Lower leg skin (tissue), 4 donors: ENCODE results near the gene HEPN1. TPM values are rescaled to one million over a fixed set of nuclear protein-coding genes. Genes with fewer than 3 reads are reported as not detected.
A peak's percentile ranks its signal among the peaks of the same experiment; 100 is the strongest.

Source experiments
- DNase-seq, 2 donors: peaks; one replicate each; pipeline ENCODE4 v3.0.0-alpha.2; 2019; ENCODE audit warnings: low spot score in 2 of 2
- H3K4me3 ChIP-seq: fragments of 200-600 bp; sonication (generic); 2 replicates; pipeline ENCODE4 v1.5.1; 2017; ENCODE audit warnings: mild to moderate bottlenecking, low read depth; ENCODE audit not compliant: poor library complexity, severe bottlenecking
- POLR2A ChIP-seq, 2 donors: fragments of 450-650 bp; IDR thresholded peaks; one replicate each; pipeline ENCODE4 v1.6.1; 2016 to 2017; ENCODE audit warnings: antibody characterized with exemption in 2 of 2, mild to moderate bottlenecking in 1 of 2, moderate library complexity in 1 of 2
- WGBS, 2 donors: methylation state at CpG; one replicate each; pipeline ENCODE4 v1.1.5; 2018; 5-methylcytosine and 5-hydroxymethylcytosine counted together
- intact Hi-C: fragments of 100-400 bp; cut with DNase I; formaldehyde crosslinking; loops from one replicate; pipeline ENCODE4 v1.15.0; 2023; ENCODE audit warnings: low total_unique reads
- total RNA-seq, 4 donors: library from RNA; depleted of rRNA; stranded (reverse); fragments of >200 nt; gene quantifications; one replicate each; pipeline ENCODE4 v1.1.0, GENCODE V29; 2016
- TF ChIP-seq, protein P1 (sequence below), 3 donors: fragments of 450-650 bp; IDR thresholded peaks; one replicate each; pipeline ENCODE4 v1.5.1; 2016; ENCODE audit warnings: antibody characterized with exemption in 3 of 3, mild to moderate bottlenecking in 3 of 3, moderate library complexity in 2 of 3

The HEPN1 gene
- total RNA-seq, 4 donors from 2014 or later, result not detected

- TF ChIP-seq POLR2A (IDR thresholded peaks at IDR 0.05), result no peak
- TF ChIP-seq, protein P1, sequence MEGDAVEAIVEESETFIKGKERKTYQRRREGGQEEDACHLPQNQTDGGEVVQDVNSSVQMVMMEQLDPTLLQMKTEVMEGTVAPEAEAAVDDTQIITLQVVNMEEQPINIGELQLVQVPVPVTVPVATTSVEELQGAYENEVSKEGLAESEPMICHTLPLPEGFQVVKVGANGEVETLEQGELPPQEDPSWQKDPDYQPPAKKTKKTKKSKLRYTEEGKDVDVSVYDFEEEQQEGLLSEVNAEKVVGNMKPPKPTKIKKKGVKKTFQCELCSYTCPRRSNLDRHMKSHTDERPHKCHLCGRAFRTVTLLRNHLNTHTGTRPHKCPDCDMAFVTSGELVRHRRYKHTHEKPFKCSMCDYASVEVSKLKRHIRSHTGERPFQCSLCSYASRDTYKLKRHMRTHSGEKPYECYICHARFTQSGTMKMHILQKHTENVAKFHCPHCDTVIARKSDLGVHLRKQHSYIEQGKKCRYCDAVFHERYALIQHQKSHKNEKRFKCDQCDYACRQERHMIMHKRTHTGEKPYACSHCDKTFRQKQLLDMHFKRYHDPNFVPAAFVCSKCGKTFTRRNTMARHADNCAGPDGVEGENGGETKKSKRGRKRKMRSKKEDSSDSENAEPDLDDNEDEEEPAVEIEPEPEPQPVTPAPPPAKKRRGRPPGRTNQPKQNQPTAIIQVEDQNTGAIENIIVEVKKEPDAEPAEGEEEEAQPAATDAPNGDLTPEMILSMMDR (IDR thresholded peaks at IDR 0.05), result no peak
- no peak overlapping the region for H3K4me3 ChIP-seq
- DNase-seq, result peak in 1 of 2 donors; percentile 84
- WGBS, 2 donors, result 44 to 71% methylated on average over 10 to 12 of the region's 12 CpGs
- intact Hi-C loops, result no loop called here
These were observed 27.6 kb upstream of the HEPN1 start for GRCh38 chr11:124891373-124891861.

DNA sequence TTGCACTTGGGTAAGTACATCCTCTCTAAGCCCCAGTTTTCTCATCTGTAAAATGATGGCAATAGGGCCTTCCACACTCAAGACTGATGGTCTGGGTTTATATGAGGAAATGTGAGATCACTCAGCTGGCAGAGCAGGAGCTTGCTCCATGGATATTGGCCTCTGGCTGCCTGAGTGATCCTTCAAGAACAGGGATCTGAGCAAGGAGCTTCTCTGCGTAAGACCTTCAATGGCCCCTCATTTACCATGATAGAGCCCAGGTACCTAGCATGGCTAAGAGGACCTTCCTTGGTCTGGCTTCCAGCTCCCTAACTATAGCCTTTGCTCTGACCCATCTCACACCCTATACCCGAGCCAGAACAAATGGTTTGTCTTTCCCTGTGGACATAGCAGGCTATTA lies 26.9 kb upstream of the HEPN1 start:
- no peak overlapping the region for H3K4me3 ChIP-seq
- TF ChIP-seq POLR2A (IDR thresholded peaks at IDR 0.05), result no peak
- TF ChIP-seq, protein P1 (IDR thresholded peaks at IDR 0.05), result no peak
- DNase-seq, result peak in 1 of 2 donors; percentile 68
- WGBS, 2 donors, result 77 to 83% methylated on average over 2 of the region's 2 CpGs
- intact Hi-C loops, result no loop called here

DNA sequence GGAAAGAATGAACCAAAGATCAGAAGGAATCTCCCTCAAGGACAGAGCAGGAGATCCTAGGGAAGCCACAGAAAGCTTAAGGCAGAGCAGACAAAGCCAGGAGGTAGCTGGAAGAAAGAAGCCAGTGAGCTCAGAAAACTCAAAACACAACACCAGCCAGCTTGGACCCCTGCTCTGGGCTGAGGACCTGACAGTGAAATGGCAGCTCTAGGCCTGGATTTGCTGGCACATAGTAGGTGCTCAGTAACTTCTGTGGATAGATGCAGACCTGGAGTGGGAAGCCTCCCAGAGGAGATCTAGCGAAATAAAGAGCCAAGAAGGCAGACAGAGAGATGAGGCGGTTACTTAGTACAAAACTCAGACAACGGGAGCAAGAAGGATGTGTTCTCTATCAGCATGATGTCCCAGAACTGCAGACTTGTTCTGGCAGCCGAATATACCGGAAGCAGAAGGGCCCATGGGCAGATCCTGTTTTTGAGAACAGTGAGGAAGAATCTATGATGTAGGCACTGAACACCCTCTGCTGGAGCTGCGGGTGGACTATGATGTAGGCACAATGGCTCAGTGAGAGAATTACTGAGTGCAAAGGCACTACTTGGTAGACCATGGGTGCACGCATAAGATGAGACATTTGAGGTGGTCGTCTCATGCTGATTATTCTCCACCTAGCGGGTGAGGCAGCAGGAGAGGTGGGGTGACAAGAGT lies 26.1 kb upstream of the HEPN1 start:
- TF ChIP-seq POLR2A (IDR thresholded peaks at IDR 0.05), result no peak
- TF ChIP-seq, protein P1 (IDR thresholded peaks at IDR 0.05), result no peak
- WGBS, 2 donors, result 72 to 75% methylated on average over 9 of the region's 9 CpGs
- no peak overlapping the region for H3K4me3 ChIP-seq
- intact Hi-C loops, result no loop called here
- DNase-seq, result peak in 1 of 2 donors; percentile 86

DNA sequence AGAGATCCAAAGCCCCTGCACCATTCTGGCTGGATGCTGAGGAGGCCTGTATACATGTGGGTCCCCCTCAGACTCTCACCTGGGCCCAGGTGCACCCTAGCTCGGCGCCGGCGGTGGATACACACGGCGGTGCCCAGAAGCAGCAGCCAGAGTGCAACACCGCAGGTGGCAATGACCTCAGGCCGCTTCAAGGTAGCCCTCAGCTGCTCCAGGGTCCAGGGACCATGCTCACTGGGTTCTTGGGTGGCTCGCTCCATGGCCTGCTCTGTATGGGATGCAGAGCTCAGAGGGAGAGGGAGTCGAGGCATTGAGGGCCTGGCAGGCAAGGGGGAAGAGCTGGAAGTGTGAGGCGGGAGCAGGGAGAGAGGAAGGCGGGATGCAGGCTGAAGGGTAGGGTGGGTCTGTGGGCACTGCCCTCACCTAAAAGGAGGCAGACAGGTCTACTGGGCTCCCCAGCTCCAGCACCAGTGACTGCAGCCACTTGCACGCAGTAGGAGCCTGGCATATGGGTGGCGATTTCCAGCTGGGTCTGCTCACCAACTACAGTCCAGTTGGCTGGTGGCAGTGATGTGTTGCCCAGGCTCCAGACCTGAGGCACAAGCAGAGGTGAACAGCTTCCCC lies 25.2 kb upstream of the HEPN1 start:
- DNase-seq, result peak in 1 of 2 donors; percentile 76
- TF ChIP-seq, protein P1 (IDR thresholded peaks at IDR 0.05), result no peak
- no peak for TF ChIP-seq POLR2A (IDR thresholded peaks at IDR 0.05)
- WGBS, 2 donors, result 76 to 78% methylated on average over 13 to 14 of the region's 14 CpGs
- no peak overlapping the region for H3K4me3 ChIP-seq
- intact Hi-C loops, result no loop called here

- TF ChIP-seq, protein P1 (IDR thresholded peaks at IDR 0.05), result no peak
- TF ChIP-seq POLR2A (IDR thresholded peaks at IDR 0.05), result no peak
- peak in 1 of 2 donors; percentile 57 for DNase-seq
- 75 to 81% methylated on average over 4 of the region's 4 CpGs for WGBS, 2 donors
- intact Hi-C loops, result no loop called here
- H3K4me3 ChIP-seq, result no peak overlapping the region
These were observed 24.2 kb upstream of the HEPN1 start for GRCh38 chr11:124894606-124895430.
